Nephron (organoid): ENCODE measurements around the gene WASHC4.

Source experiments
- H3K27ac Mint-ChIP-seq, 3 experiments: 2 replicates each; pipeline ENCODE4 v1.8.0; 2020; ENCODE audit warnings: mixed read lengths in 3 of 3, mild to moderate bottlenecking in 2 of 3, moderate library complexity in 1 of 3
- H3K27me3 Mint-ChIP-seq: 2 replicates; pipeline ENCODE4 v1.8.0; 2021; ENCODE audit warnings: low read depth, mild to moderate bottlenecking, moderate library complexity, mixed read lengths
- H3K36me3 Mint-ChIP-seq: 2 replicates; pipeline ENCODE4 v1.8.0; 2020; ENCODE audit warnings: low read depth, mixed read lengths
- H3K4me1 Mint-ChIP-seq: 2 replicates; pipeline ENCODE4 v1.8.0; 2020; ENCODE audit warnings: mixed read lengths
- H3K4me3 Mint-ChIP-seq, 3 experiments: 2 replicates each; pipeline ENCODE4 v1.8.0; 2020; ENCODE audit warnings: mild to moderate bottlenecking in 3 of 3, mixed read lengths in 3 of 3, moderate library complexity in 2 of 3
- H3K9me3 Mint-ChIP-seq: 2 replicates; pipeline ENCODE4 v1.8.0; 2020; ENCODE audit warnings: mixed read lengths
- CTCF ChIP-seq, 3 experiments: fragments of 200-600 bp; sonication (generic); IDR thresholded peaks; one replicate each; pipeline ENCODE4 v1.5.0; 2021; ENCODE audit warnings: antibody characterized with exemption in 3 of 3; ENCODE audit not compliant: unreplicated experiment in 3 of 3

WASHC4 gene

GRCh38 chr12:105164068-105164467, 56.5 kb downstream of the WASHC4 start:
- no peak for TF ChIP-seq CTCF (IDR thresholded peaks at IDR 0.05; ENCODE audit: unreplicated experiment in 3 of 3)
- Mint-ChIP-seq H3K4me3 (no peak overlapping the region), H3K4me1 (no peaks in the 10 kb centered on the region), H3K27ac (peak overlapping the region in 1 of 3 experiments; percentile 49), H3K9me3 (no peaks in the 10 kb centered on the region), H3K36me3 (peaks cover 56% of the 10 kb centered on the region), H3K27me3 (no peaks in the 10 kb centered on the region)

- Mint-ChIP-seq H3K36me3 (peaks cover 52% of the 10 kb centered on the region), H3K27me3 (no peaks in the 10 kb centered on the region), H3K27ac (no peak overlapping the region), H3K9me3 (no peaks in the 10 kb centered on the region), H3K4me1 (no peaks in the 10 kb centered on the region), H3K4me3 (no peak overlapping the region)
- TF ChIP-seq CTCF (IDR thresholded peaks at IDR 0.05; ENCODE audit: unreplicated experiment in 3 of 3) = no peak
These were observed 59.2 kb downstream of the WASHC4 start for GRCh38 chr12:105166736-105167135.

GRCh38 chr12:105167346-105167745, 59.8 kb downstream of the WASHC4 start:
- Mint-ChIP-seq H3K4me1 (no peaks in the 10 kb centered on the region), H3K9me3 (no peaks in the 10 kb centered on the region), H3K36me3 (peaks cover 51% of the 10 kb centered on the region), H3K4me3 (no peak overlapping the region), H3K27me3 (no peaks in the 10 kb centered on the region), H3K27ac (no peak overlapping the region)
- no peak for TF ChIP-seq CTCF (IDR thresholded peaks at IDR 0.05; ENCODE audit: unreplicated experiment in 3 of 3)

- no peak overlapping the region for H3K27ac Mint-ChIP-seq
- H3K4me1 Mint-ChIP-seq = no peaks in the 10 kb centered on the region
- H3K9me3 Mint-ChIP-seq = no peaks in the 10 kb centered on the region
- no peaks in the 10 kb centered on the region for H3K27me3 Mint-ChIP-seq
- no peak overlapping the region for H3K4me3 Mint-ChIP-seq
- peaks cover 51% of the 10 kb centered on the region for H3K36me3 Mint-ChIP-seq
- TF ChIP-seq CTCF (IDR thresholded peaks at IDR 0.05; ENCODE audit: unreplicated experiment in 3 of 3) = no peak
These were observed 60.5 kb downstream of the WASHC4 start for GRCh38 chr12:105168006-105168405.

GRCh38 chr12:105170139-105170538, 62.6 kb downstream of the WASHC4 start:
- no peak overlapping the region for H3K27ac Mint-ChIP-seq

More at GRCh38 chr12:105170139-105170538, 62.6 kb downstream of the WASHC4 start:
- Mint-ChIP-seq H3K9me3 (no peaks in the 10 kb centered on the region), H3K4me3 (no peak overlapping the region), H3K27me3 (no peaks in the 10 kb centered on the region), H3K36me3 (peaks cover 46% of the 10 kb centered on the region), H3K4me1 (no peaks in the 10 kb centered on the region)
- no peak for TF ChIP-seq CTCF (IDR thresholded peaks at IDR 0.05; ENCODE audit: unreplicated experiment in 3 of 3)
